ENCODE measurements around the gene SLC35E1. TPM values are rescaled to one million over a fixed set of nuclear protein-coding genes. Genes with fewer than 3 reads are reported as not detected.

SLC35E1 gene
- total and polyA plus RNA-seq, 2 experiments from 2014 or later, result 17.0 to 30.3 TPM

DNA sequence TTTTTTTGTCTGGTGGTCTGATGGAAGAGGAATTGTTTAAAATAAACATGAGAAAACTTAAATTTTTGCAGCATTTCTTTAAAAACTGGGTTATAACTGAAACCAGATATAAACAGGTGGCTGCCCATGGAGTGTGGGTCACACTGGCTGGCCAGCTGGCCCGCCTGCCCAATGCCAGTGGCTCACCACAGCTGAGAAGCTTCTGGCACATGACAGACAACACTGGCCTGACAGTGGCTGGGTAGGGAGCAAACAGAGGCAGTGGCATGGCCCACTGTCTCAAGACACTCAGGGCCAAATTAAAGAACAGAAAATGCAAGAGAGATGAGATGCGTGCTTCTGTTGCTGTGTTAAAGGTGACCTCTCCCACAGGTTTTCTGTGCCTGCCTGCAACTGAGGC, 3.1 kb upstream of the SLC35E1 start:
- no peaks in the 10 kb centered on the region for H3K27me3 ChIP-seq (ENCODE audit: insufficient read depth)
- H3K36me3 Mint-ChIP-seq (ENCODE audit: low read depth), result peaks cover 16% of the 10 kb centered on the region
- H4K20me1 ChIP-seq (replicated peaks; ENCODE audit: insufficient read depth), result peaks cover 26% of the 10 kb centered on the region
- no peak overlapping the region for H3K27ac Mint-ChIP-seq
- no peak overlapping the region; the same call in 2 of the 3 replicates for H3K4me3 Mint-ChIP-seq
- no peak overlapping the region for H3K27ac ChIP-seq (ENCODE audit: low read depth)
- no peak for TF ChIP-seq ZNF331 (CRISPR knock-in tag; IDR thresholded peaks at IDR 0.05; ENCODE audit: low read depth)
- TF ChIP-seq STAT1 (IDR thresholded peaks at IDR 0.05; ENCODE audit: unreplicated experiment), result no peak
- no peak for TF ChIP-seq NANOG (IDR thresholded peaks at IDR 0.05; ENCODE audit: borderline replicate concordance)
- no peak for TF ChIP-seq POLR2AphosphoS5 (IDR thresholded peaks at IDR 0.05; ENCODE audit: low read depth)
- no peak for TF ChIP-seq EZH2 (IDR thresholded peaks at IDR 0.05; ENCODE audit: low read depth, unreplicated experiment)
- no peak for TF ChIP-seq EZH2phosphoT487 (IDR thresholded peaks at IDR 0.05; ENCODE audit: unreplicated experiment)
- no peak for TF ChIP-seq JUNB (IDR thresholded peaks at IDR 0.05; ENCODE audit: unreplicated experiment)
- TF ChIP-seq, protein P1, sequence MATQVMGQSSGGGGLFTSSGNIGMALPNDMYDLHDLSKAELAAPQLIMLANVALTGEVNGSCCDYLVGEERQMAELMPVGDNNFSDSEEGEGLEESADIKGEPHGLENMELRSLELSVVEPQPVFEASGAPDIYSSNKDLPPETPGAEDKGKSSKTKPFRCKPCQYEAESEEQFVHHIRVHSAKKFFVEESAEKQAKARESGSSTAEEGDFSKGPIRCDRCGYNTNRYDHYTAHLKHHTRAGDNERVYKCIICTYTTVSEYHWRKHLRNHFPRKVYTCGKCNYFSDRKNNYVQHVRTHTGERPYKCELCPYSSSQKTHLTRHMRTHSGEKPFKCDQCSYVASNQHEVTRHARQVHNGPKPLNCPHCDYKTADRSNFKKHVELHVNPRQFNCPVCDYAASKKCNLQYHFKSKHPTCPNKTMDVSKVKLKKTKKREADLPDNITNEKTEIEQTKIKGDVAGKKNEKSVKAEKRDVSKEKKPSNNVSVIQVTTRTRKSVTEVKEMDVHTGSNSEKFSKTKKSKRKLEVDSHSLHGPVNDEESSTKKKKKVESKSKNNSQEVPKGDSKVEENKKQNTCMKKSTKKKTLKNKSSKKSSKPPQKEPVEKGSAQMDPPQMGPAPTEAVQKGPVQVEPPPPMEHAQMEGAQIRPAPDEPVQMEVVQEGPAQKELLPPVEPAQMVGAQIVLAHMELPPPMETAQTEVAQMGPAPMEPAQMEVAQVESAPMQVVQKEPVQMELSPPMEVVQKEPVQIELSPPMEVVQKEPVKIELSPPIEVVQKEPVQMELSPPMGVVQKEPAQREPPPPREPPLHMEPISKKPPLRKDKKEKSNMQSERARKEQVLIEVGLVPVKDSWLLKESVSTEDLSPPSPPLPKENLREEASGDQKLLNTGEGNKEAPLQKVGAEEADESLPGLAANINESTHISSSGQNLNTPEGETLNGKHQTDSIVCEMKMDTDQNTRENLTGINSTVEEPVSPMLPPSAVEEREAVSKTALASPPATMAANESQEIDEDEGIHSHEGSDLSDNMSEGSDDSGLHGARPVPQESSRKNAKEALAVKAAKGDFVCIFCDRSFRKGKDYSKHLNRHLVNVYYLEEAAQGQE (IDR thresholded peaks at IDR 0.05; ENCODE audit: unreplicated experiment), result no peak
- no peak for TF ChIP-seq ZNF114 (CRISPR knock-in tag; IDR thresholded peaks at IDR 0.05)
- TF ChIP-seq CREB1 (CRISPR knock-in tag; IDR thresholded peaks at IDR 0.05; ENCODE audit: low read depth), result no peak
- TF ChIP-seq, protein P2, sequence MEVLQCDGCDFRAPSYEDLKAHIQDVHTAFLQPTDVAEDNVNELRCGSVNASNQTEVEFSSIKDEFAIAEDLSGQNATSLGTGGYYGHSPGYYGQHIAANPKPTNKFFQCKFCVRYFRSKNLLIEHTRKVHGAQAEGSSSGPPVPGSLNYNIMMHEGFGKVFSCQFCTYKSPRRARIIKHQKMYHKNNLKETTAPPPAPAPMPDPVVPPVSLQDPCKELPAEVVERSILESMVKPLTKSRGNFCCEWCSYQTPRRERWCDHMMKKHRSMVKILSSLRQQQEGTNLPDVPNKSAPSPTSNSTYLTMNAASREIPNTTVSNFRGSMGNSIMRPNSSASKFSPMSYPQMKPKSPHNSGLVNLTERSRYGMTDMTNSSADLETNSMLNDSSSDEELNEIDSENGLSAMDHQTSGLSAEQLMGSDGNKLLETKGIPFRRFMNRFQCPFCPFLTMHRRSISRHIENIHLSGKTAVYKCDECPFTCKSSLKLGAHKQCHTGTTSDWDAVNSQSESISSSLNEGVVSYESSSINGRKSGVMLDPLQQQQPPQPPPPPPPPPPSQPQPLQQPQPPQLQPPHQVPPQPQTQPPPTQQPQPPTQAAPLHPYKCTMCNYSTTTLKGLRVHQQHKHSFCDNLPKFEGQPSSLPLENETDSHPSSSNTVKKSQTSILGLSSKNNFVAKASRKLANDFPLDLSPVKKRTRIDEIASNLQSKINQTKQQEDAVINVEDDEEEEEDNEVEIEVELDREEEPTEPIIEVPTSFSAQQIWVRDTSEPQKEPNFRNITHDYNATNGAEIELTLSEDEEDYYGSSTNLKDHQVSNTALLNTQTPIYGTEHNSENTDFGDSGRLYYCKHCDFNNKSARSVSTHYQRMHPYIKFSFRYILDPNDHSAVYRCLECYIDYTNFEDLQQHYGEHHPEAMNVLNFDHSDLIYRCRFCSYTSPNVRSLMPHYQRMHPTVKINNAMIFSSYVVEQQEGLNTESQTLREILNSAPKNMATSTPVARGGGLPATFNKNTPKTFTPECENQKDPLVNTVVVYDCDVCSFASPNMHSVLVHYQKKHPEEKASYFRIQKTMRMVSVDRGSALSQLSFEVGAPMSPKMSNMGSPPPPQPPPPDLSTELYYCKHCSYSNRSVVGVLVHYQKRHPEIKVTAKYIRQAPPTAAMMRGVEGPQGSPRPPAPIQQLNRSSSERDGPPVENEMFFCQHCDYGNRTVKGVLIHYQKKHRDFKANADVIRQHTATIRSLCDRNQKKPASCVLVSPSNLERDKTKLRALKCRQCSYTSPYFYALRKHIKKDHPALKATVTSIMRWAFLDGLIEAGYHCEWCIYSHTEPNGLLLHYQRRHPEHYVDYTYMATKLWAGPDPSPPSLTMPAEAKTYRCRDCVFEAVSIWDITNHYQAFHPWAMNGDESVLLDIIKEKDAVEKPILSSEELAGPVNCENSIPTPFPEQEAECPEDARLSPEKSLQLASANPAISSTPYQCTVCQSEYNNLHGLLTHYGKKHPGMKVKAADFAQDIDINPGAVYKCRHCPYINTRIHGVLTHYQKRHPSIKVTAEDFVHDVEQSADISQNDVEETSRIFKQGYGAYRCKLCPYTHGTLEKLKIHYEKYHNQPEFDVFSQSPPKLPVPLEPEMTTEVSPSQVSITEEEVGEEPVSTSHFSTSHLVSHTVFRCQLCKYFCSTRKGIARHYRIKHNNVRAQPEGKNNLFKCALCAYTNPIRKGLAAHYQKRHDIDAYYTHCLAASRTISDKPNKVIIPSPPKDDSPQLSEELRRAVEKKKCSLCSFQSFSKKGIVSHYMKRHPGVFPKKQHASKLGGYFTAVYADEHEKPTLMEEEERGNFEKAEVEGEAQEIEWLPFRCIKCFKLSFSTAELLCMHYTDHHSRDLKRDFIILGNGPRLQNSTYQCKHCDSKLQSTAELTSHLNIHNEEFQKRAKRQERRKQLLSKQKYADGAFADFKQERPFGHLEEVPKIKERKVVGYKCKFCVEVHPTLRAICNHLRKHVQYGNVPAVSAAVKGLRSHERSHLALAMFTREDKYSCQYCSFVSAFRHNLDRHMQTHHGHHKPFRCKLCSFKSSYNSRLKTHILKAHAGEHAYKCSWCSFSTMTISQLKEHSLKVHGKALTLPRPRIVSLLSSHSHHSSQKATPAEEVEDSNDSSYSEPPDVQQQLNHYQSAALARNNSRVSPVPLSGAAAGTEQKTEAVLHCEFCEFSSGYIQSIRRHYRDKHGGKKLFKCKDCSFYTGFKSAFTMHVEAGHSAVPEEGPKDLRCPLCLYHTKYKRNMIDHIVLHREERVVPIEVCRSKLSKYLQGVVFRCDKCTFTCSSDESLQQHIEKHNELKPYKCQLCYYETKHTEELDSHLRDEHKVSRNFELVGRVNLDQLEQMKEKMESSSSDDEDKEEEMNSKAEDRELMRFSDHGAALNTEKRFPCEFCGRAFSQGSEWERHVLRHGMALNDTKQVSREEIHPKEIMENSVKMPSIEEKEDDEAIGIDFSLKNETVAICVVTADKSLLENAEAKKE (CRISPR knock-in tag; IDR thresholded peaks at IDR 0.05), result no peak
- TF ChIP-seq, protein P3, sequence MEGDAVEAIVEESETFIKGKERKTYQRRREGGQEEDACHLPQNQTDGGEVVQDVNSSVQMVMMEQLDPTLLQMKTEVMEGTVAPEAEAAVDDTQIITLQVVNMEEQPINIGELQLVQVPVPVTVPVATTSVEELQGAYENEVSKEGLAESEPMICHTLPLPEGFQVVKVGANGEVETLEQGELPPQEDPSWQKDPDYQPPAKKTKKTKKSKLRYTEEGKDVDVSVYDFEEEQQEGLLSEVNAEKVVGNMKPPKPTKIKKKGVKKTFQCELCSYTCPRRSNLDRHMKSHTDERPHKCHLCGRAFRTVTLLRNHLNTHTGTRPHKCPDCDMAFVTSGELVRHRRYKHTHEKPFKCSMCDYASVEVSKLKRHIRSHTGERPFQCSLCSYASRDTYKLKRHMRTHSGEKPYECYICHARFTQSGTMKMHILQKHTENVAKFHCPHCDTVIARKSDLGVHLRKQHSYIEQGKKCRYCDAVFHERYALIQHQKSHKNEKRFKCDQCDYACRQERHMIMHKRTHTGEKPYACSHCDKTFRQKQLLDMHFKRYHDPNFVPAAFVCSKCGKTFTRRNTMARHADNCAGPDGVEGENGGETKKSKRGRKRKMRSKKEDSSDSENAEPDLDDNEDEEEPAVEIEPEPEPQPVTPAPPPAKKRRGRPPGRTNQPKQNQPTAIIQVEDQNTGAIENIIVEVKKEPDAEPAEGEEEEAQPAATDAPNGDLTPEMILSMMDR (conservative IDR thresholded peaks at IDR 0.05; ENCODE audit: low read depth in 2 of 2), result no peak
- TF ChIP-seq, protein P4, sequence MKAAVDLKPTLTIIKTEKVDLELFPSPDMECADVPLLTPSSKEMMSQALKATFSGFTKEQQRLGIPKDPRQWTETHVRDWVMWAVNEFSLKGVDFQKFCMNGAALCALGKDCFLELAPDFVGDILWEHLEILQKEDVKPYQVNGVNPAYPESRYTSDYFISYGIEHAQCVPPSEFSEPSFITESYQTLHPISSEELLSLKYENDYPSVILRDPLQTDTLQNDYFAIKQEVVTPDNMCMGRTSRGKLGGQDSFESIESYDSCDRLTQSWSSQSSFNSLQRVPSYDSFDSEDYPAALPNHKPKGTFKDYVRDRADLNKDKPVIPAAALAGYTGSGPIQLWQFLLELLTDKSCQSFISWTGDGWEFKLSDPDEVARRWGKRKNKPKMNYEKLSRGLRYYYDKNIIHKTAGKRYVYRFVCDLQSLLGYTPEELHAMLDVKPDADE (IDR thresholded peaks at IDR 0.05), result no peak
- DNase-seq (ENCODE audit: low spot score), result no peak
- H3K4me2 ChIP-seq, result no peak overlapping the region
- H2AFZ ChIP-seq, result no peak overlapping the region
- peaks cover 8% of the 10 kb centered on the region for H3K4me1 Mint-ChIP-seq
- H3K9me2 ChIP-seq (ENCODE audit: insufficient read depth), result no peaks in the 10 kb centered on the region
- H3F3A ChIP-seq (replicated peaks; ENCODE audit: low read depth), result peaks cover 10% of the 10 kb centered on the region; the same call in 1 of the 2 replicates
- ATAC-seq, result no peak
- peaks cover 8% of the 10 kb centered on the region for H3K27me3 Mint-ChIP-seq (ENCODE audit: insufficient read depth, low read depth, poor library complexity)
- peaks cover 60% of the 10 kb centered on the region for H3K79me2 ChIP-seq (replicated peaks; ENCODE audit: insufficient read depth)
- H3K4me3 ChIP-seq, result no peak overlapping the region
- no peaks in the 10 kb centered on the region for H3K9me3 Mint-ChIP-seq
- H3K36me3 ChIP-seq (ENCODE audit: insufficient read depth), result peaks cover 4% of the 10 kb centered on the region; the same call in 1 of the 2 replicates
- H3K4me1 ChIP-seq (ENCODE audit: insufficient read depth), result peaks cover 9% of the 10 kb centered on the region; the same call in 1 of the 2 replicates
